Mucosa of rectum (tissue), 2 donors: ENCODE data around the gene POLD4.

Experiments used
- H3K27ac ChIP-seq, 2 donors: one replicate each; pipeline ENCODE4 v1.7.0; 2013; ENCODE audit warnings: inconsistent platforms in 2 of 2, low read depth in 2 of 2, low read length in 2 of 2
- H3K27me3 ChIP-seq, 2 donors: one replicate each; pipeline ENCODE4 v1.7.0; 2013; ENCODE audit warnings: low read length in 2 of 2; ENCODE audit not compliant: control insufficient read depth in 2 of 2, insufficient read depth in 2 of 2
- H3K36me3 ChIP-seq, 2 donors: one replicate each; pipeline ENCODE4 v1.7.0; 2013; ENCODE audit warnings: low read length in 2 of 2; ENCODE audit not compliant: control insufficient read depth in 2 of 2, insufficient read depth in 2 of 2
- H3K4me1 ChIP-seq, 2 donors: one replicate each; pipeline ENCODE4 v1.7.0; 2013; ENCODE audit warnings: low read length in 2 of 2, mild to moderate bottlenecking in 1 of 2; ENCODE audit not compliant: control insufficient read depth in 2 of 2, insufficient read depth in 2 of 2
- H3K4me3 ChIP-seq, 2 donors: one replicate each; pipeline ENCODE4 v1.7.0; 2013; ENCODE audit warnings: low read length in 2 of 2
- H3K9ac ChIP-seq, 2 donors: one replicate each; pipeline ENCODE4 v1.7.0; 2013; ENCODE audit warnings: low read length in 2 of 2, low read depth in 1 of 2, mild to moderate bottlenecking in 1 of 2
- H3K9me3 ChIP-seq, 2 donors: one replicate each; pipeline ENCODE4 v1.7.0; 2013; ENCODE audit warnings: low read length in 2 of 2; ENCODE audit not compliant: control insufficient read depth in 2 of 2
- donor health status: healthy.
- donor health status: Normal muscosa, but diverticular disease.

Gene POLD4

DNA sequence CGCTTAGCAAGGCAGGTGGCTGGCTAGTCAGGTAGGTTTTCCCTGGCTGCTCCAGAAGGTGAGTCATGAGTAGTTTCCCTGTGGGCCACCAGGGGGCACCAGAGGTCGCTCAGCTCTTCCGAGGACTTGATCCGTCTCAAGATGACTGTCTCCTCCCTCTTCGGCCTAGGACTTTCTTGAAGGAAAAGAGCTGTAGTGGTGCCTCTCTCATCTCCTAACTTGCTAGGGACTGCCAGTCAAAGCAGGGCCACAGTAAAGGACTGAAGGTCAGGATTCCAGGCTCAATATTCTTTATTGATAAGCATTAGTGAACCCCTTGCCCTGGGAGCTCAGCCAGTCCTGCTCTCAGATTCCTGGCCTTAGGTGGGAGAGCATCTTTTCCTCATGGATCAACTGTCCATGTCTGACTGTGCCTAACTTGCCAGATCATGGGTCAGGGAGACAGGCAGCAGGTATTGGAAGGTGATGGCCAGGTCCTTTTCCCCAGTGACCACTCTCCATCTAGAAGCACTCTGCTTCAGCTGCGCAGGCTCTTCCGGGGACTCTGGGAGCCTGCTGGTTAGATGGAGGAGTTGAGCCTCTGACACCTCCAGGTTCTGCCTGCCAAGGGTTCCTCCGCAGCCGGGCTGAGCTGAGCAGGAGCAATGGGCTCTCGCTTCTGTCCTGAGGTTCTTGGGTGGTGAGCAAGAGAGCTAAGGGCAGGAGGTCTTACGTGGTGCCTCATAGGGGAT lies 1.9 kb downstream of the POLD4 start:
- Histone ChIP-seq H3K4me1 (peaks cover 46 to 71% of the 10 kb centered on the region in 2 donors), H3K4me3 (peak overlapping the region; percentile 28 to 59), H3K36me3 (peaks cover 3 to 5% of the 10 kb centered on the region in 2 donors), H3K27ac (peak overlapping the region; percentile 85 to 87), H3K27me3 (no peaks in the 10 kb centered on the region), H3K9me3 (no peaks in the 10 kb centered on the region), H3K9ac (peak overlapping the region; percentile 48 to 62)

DNA sequence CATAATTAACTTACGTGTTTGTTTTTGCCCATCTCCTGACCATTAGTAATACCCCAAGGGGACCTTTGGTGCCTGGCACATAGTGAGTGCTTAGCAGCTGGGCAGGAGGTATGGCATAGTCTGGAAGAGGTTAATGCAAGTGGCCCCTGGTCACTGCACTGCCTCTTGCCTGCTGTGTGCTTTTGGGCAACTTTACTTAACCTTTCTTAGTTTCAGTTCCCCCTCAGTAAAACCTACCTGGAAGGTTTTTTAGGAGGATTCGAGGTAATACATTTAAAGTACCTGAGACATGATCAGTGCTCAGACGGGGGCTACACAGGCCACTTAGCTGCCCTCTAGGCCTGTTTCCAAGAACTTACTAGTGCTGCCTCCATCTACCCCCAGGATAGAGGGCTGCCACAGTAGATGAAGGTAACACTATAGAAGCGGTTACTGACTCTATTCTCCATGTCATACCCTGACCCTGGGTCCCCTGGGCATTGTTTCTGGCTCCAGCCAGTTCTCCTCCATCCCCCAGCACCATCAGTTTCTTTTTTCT lies 3.3 kb downstream of the POLD4 start:
- peaks cover 45 to 70% of the 10 kb centered on the region in 2 donors for H3K4me1 ChIP-seq
- no peak overlapping the region for H3K27ac ChIP-seq
- H3K4me3 ChIP-seq = no peak overlapping the region
- peaks cover 3 to 5% of the 10 kb centered on the region in 2 donors for H3K36me3 ChIP-seq
- no peak overlapping the region for H3K9ac ChIP-seq
- H3K27me3 ChIP-seq = no peaks in the 10 kb centered on the region
- no peaks in the 10 kb centered on the region for H3K9me3 ChIP-seq

DNA sequence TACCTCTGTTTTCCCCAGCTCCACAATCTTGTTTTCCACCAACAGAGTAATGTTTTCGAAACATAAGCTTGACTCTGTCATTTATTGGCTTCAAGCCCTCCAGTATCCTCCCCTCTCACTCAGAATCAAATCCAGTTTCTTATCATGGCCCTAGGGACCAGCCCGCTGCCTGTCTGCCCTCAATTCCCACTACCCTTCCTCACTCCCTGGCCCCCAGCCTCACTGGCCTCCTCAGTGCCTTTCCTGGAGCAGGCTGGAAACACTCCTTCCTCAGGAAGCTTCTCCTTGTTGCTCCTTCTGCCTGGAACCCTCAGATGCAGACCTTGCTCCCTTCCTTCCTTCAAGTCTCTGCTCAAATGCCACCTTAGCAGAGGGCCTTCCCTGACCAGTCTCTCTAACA lies 3.9 kb downstream of the POLD4 start:
- Histone ChIP-seq H3K27ac (peak overlapping the region in 1 of 2 donors; percentile 2), H3K27me3 (no peaks in the 10 kb centered on the region)

DNA sequence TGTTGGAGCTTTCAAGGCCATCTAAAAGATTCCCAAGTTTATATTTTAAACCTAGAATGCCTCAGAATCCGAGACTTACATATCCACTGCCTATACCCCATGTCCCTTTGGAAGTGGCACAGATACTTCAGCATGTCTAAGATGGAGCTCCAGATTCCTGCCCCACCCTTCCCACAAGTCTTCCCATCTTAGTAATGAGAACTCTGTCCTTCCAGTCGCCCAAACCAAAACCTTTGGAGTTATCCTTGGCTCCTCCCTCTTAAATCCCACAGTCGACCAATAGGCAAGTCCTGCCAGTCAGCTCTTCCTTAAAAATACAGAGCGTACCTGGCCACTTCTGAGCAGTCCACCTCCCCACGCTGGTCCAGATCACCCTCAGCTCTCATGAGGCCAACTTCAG lies 4.3 kb downstream of the POLD4 start:
- H3K9ac ChIP-seq = peak overlapping the region in 1 of 2 donors; percentile 36
- H3K27ac ChIP-seq = peak overlapping the region in 1 of 2 donors; percentile 60
- peaks cover 39 to 66% of the 10 kb centered on the region in 2 donors for H3K4me1 ChIP-seq
- H3K9me3 ChIP-seq = no peaks in the 10 kb centered on the region
- H3K36me3 ChIP-seq = peaks cover 3 to 5% of the 10 kb centered on the region in 2 donors
- no peaks in the 10 kb centered on the region for H3K27me3 ChIP-seq
- H3K4me3 ChIP-seq = no peak overlapping the region

More for the DNA sequence above, 3.9 kb downstream of the POLD4 start:
- Histone ChIP-seq H3K36me3 (peaks cover 3 to 5% of the 10 kb centered on the region in 2 donors), H3K4me1 (peaks cover 43 to 68% of the 10 kb centered on the region in 2 donors), H3K9me3 (no peaks in the 10 kb centered on the region), H3K9ac (peak overlapping the region in 1 of 2 donors; percentile 36), H3K4me3 (no peak overlapping the region)

DNA sequence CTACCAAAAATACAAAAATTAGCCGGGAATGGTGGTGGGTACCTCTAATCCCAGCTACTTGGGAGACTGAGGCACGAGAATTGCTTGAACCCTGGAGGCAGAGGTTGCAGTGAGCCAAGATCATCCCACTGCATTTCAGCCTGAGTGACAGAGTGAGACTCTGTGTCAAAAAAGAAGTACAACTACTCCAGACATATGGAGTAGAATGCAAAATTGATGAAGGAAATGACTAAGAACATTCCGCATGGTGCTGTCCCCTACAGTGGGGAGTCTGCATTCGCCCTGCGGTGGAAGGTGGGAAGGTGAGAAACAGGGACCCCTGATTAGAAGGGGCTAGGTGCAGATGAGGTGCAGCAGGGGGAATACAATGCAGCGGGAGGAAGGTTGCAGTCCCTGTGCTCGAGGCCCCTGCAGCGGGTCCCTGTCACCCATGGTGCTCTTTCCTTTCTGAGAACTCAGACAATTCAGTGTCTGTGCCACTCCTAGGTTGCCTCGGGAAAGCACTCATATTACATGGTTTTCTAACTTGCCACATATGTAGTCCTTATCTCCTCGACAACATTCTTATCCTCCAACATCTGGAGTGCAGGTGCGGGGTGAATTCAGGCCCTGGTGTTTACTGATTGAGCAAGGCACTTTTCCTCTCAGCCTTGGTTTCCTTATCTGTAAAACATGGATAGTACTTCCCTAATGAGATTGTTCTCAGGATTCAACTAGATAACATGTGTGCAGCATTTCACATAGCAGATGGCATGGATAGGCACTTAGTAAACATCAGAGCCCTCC lies 5.2 kb downstream of the POLD4 start:
- Histone ChIP-seq H3K27ac (peak overlapping the region in 1 of 2 donors; percentile 60), H3K9ac (no peak overlapping the region), H3K4me1 (peaks cover 35 to 61% of the 10 kb centered on the region in 2 donors), H3K4me3 (no peak overlapping the region), H3K9me3 (no peaks in the 10 kb centered on the region), H3K36me3 (peaks cover 3 to 5% of the 10 kb centered on the region in 2 donors), H3K27me3 (no peaks in the 10 kb centered on the region)

DNA sequence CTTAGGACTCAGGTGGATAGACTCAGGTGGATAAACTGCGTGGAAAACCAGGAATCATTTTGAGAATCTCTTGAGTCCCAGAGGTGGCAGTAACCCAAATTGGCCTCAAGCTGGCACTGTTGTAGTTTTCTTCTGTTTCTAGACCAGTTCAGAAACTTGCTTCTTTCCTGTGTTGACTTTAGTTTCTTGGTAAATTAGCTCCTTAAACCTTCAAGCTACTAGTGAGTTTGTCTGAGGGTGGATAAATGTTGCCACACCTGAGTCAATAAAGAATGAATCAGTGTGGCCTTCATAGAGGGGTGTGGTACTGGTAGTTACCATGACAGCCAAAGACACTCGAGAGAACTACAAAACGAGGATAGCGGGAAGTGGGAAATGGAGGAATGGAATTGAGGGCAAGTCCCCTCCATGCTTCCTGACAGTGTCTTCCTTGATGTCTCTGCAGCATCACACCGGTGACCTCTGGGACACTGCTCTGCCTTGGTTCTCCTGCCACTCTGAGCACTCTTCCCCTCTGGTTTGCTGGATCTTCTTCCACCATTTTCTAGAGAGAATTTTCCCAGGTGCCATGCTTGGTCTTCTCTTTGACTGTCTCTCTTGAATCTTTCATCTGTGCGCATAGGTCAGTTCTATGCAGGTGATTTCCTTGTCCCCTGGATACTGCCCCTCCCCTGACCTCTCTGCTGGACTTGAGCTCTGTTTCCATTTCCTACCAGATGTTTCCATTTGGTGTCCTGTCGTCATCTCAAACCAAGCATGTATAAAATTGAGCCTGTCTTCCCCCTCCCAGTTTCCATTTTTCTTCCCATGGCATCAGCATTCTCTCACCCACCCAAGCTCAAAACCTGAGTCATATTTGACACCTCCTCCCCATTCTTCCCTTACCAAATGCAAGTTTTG lies 7.2 kb downstream of the POLD4 start:
- Histone ChIP-seq H3K4me1 (peaks cover 26 to 45% of the 10 kb centered on the region in 2 donors), H3K9ac (peak overlapping the region in 1 of 2 donors; percentile 45), H3K9me3 (no peaks in the 10 kb centered on the region), H3K27me3 (no peaks in the 10 kb centered on the region), H3K27ac (peak overlapping the region; percentile 76 to 89), H3K4me3 (peak overlapping the region in 1 of 2 donors; percentile 45), H3K36me3 (peaks cover 0 to 2% of the 10 kb centered on the region in 2 donors)

DNA sequence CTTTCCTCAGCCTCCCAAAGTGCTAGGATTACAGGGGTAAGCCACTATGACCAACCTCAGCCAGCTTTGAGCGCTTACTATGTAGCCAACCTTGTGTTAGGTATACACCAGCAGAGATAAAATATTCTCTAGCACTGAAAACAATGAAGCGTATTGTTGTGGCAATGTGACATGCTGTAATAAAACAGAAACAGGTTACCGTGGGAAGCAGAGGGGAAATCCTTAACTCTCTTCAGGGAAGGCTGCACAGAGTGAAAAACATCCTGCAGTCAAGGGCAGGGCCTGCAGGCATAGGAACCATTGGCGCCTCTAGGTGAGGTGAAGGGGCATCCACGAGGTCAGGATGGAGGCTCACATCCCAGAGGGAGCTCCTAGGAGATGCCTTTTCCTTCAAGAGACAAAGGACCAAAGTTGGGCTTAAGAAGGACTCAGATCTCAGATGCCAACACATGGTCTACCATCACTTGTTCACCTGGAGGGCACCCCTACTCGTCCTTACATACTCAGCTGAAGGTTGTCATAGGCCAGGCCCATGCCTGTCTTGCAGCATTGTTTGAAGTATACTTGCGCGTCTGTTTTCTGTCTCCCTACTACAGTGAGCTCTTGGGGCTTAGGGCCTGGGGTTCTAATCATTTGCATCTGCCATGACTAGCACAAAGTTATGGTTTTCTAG lies 8.0 kb downstream of the POLD4 start:
- Histone ChIP-seq H3K9ac (peak overlapping the region in 1 of 2 donors; percentile 45), H3K27ac (peak overlapping the region; percentile 76 to 89)

DNA sequence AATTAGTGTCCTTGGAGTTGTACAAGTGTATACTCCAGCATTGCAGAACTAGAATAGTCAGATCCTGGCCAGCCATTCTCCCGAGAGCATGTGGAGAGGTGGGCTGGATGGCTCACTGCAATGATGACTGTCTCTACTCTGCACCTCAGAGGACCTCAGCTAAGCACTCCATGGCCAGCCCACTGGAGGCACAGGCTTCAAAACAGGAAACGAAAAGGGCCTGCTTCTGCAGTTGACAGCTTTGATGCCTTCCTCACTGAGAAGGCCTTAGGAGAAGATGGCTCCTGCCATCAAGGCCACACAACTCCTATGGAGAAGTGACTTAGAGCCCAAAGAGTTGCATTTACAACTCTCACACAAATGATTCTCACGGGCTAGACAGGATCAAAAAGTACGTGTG lies 9.1 kb downstream of the POLD4 start:
- peaks cover 20 to 41% of the 10 kb centered on the region in 2 donors for H3K4me1 ChIP-seq
- peak overlapping the region in 1 of 2 donors; percentile 45 for H3K9ac ChIP-seq
- H3K4me3 ChIP-seq = no peak overlapping the region
- H3K9me3 ChIP-seq = no peaks in the 10 kb centered on the region
- no peaks in the 10 kb centered on the region for H3K36me3 ChIP-seq
- H3K27me3 ChIP-seq = no peaks in the 10 kb centered on the region
- H3K27ac ChIP-seq = peak overlapping the region; percentile 76 to 89

More for the DNA sequence above, 8.0 kb downstream of the POLD4 start:
- Histone ChIP-seq H3K9me3 (no peaks in the 10 kb centered on the region), H3K36me3 (no peaks in the 10 kb centered on the region), H3K27me3 (no peaks in the 10 kb centered on the region), H3K4me3 (peak overlapping the region in 1 of 2 donors; percentile 17), H3K4me1 (peaks cover 23 to 41% of the 10 kb centered on the region in 2 donors)

DNA sequence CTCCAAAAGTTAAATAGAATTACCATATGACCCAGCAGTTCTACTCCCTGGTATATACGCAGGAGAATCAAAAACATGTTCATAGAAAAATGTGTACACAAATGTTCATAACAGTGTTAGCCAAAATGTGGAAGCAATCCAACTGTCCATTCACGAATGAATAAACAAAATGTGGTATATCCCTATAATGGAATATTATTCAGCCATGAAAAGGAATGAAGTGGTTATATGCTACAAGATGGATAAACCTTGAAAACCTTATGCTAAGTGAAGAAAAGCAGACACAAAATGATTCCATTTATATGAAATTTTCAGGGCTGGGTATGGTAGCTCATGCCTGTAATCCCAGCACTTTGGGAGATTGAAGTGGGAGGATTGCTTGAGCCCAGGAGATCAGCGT lies 16.1 kb downstream of the POLD4 start:
- Histone ChIP-seq H3K4me1 (no peaks in the 10 kb centered on the region), H3K9me3 (no peaks in the 10 kb centered on the region), H3K4me3 (no peak overlapping the region), H3K36me3 (peaks cover 3% of the 10 kb centered on the region in 2 donors), H3K9ac (no peak overlapping the region), H3K27ac (no peak overlapping the region), H3K27me3 (no peaks in the 10 kb centered on the region)
